B cell (primary cell): ENCODE results near the gene IGLON5. TPM values are rescaled to one million over a fixed set of nuclear protein-coding genes. Genes with fewer than 3 reads are reported as not detected.

ENCODE experiments used
- ATAC-seq: fragments of 200-7000 bp; cut with Tn5 transposase; one replicate; pipeline ENCODE4 v1.10.0; 2021; ENCODE audit warnings: low read depth, mild to moderate bottlenecking, moderate number of reproducible peaks, moderate library complexity
- CTCF ChIA-PET: fragments of 350-600 bp; sonication (Branson Sonifier 250); formaldehyde crosslinking; loops from one replicate; lab custom pipeline; 2021; ENCODE audit warnings: antibody characterized with exemption, inconsistent platforms; lab: Charles Lee
- POLR2A ChIA-PET: fragments of 350-600 bp; sonication (Branson Sonifier 250); formaldehyde crosslinking; loops from one replicate; lab custom pipeline; 2021; ENCODE audit warnings: antibody characterized with exemption; lab: Charles Lee
- DNase-seq: peaks from one replicate; pipeline ENCODE4 v3.0.0; 2013
- H2AFZ ChIP-seq: 2 replicates; pipeline ENCODE4 v1.6.1; 2012; ENCODE audit warnings: mild to moderate bottlenecking, low read depth, low read length; ENCODE audit not compliant: insufficient read depth, poor library complexity, severe bottlenecking
- H3K27ac ChIP-seq, 2 donors: 1 replicate in 1 of 2; 2 replicates in 1 of 2; pipeline ENCODE4 v1.5.1; 2012 to 2013; ENCODE audit warnings: low read length in 2 of 2, mild to moderate bottlenecking in 2 of 2, moderate library complexity in 1 of 2
- H3K27me3 ChIP-seq, 4 experiments: fragments of 200-600 bp in 1 of 4; sonication (generic) in 1 of 4; replicated peaks in 1 of 4; 1 replicate in 2 of 4; 2 replicates in 2 of 4; pipeline versions ENCODE4 v1.6.1 to v1.7.0; 2013 to 2016; ENCODE audit warnings: low read length in 3 of 4, mild to moderate bottlenecking in 2 of 4, mixed read lengths in 1 of 4, moderate library complexity in 1 of 4; ENCODE audit not compliant: insufficient read depth in 4 of 4, control insufficient read depth in 3 of 4; ENCODE audit errors: control extremely low read depth in 1 of 4
- H3K36me3 ChIP-seq, 2 experiments: replicated peaks in 1 of 2; 1 replicate in 1 of 2; 2 replicates in 1 of 2; pipeline versions ENCODE4 v1.6.1 to v1.7.1; 2013; ENCODE audit warnings: low read length in 1 of 2; ENCODE audit not compliant: insufficient read depth in 2 of 2, control insufficient read depth in 1 of 2; ENCODE audit errors: control extremely low read depth in 1 of 2, extremely low read depth in 1 of 2
- H3K4me1 ChIP-seq, 2 donors: fragments of 200-600 bp in 1 of 2; sonication (generic) in 1 of 2; 1 replicate in 1 of 2; 2 replicates in 1 of 2; pipeline versions ENCODE4 v1.5.1 to v1.6.1; 2013 to 2017; ENCODE audit warnings: low read length in 2 of 2; ENCODE audit not compliant: control insufficient read depth in 2 of 2, insufficient read depth in 2 of 2
- H3K4me2 ChIP-seq: replicated peaks from 2 replicates; pipeline ENCODE3; 2012; ENCODE audit warnings: mild to moderate bottlenecking, low read depth, low read length; ENCODE audit not compliant: poor library complexity, severe bottlenecking
- H3K4me3 ChIP-seq, 5 experiments: fragments of 200-600 bp in 1 of 5; sonication (generic) in 1 of 5; 1 replicate in 3 of 5; 2 replicates in 2 of 5; pipeline versions ENCODE4 v1.5.1 to v1.7.0; 2011 to 2016; ENCODE audit warnings: low read length in 4 of 5, mild to moderate bottlenecking in 4 of 5, low read depth in 2 of 5, control low read depth in 1 of 5, moderate library complexity in 1 of 5; ENCODE audit not compliant: insufficient read depth in 1 of 5; ENCODE audit errors: control extremely low read depth in 1 of 5, extremely low read depth in 1 of 5
- H3K79me2 ChIP-seq: fragments of 200-600 bp; sonication (generic); one replicate; pipeline ENCODE4 v1.6.0; 2016; ENCODE audit warnings: low read length; ENCODE audit not compliant: control insufficient read depth, insufficient read depth
- H3K9ac ChIP-seq: fragments of 200-600 bp; sonication (generic); 2 replicates; pipeline ENCODE4 v1.6.1; 2017; ENCODE audit warnings: mild to moderate bottlenecking, low read length, moderate library complexity
- H3K9me3 ChIP-seq, 3 donors: one replicate each; pipeline versions ENCODE4 v1.6.1 to v1.7.1; 2013; ENCODE audit warnings: low read length in 2 of 3; ENCODE audit not compliant: control insufficient read depth in 2 of 3, insufficient read depth in 1 of 3; ENCODE audit errors: control extremely low read depth in 1 of 3
- H4K20me1 ChIP-seq: 2 replicates; pipeline ENCODE4 v1.6.0; 2012; ENCODE audit warnings: mild to moderate bottlenecking, low read length; ENCODE audit not compliant: insufficient read depth, control insufficient read depth, poor library complexity, severe bottlenecking
- H3K27ac Mint-ChIP-seq: one replicate; pipeline ENCODE4 v1.8.0; 2021; ENCODE audit warnings: mixed read lengths
- H3K27me3 Mint-ChIP-seq: one replicate; pipeline ENCODE4 v1.8.0; 2021; ENCODE audit warnings: mixed read lengths
- H3K4me1 Mint-ChIP-seq: one replicate; pipeline ENCODE4 v1.8.0; 2021; ENCODE audit warnings: mixed read lengths
- H3K4me3 Mint-ChIP-seq: one replicate; pipeline ENCODE4 v1.8.0; 2021; ENCODE audit warnings: mixed read lengths
- H3K9me3 Mint-ChIP-seq: one replicate; pipeline ENCODE4 v1.8.0; 2022; ENCODE audit warnings: mixed read lengths; ENCODE audit not compliant: insufficient read depth
- EZH2 ChIP-seq: IDR thresholded peaks from 2 replicates; pipeline ENCODE4 v1.6.1; 2012; ENCODE audit warnings: borderline replicate concordance, low read depth, mild to moderate bottlenecking, moderate library complexity, low read length; ENCODE audit not compliant: insufficient read depth, poor library complexity, severe bottlenecking
- WGBS: methylation state at CpG from one replicate; pipeline ENCODE4 v1.1.5; 2013; ENCODE audit warnings: missing lambda C conversion rate; ENCODE audit not compliant: insufficient coverage; 5-methylcytosine and 5-hydroxymethylcytosine counted together
- intact Hi-C: fragments of 100-400 bp; cut with micrococcal nuclease; formaldehyde crosslinking; loops from one replicate; pipeline ENCODE4 v1.10.0; 2022
- polyA plus RNA-seq: library from polyadenylated mRNA; depleted of rRNA; stranded (reverse); fragments of >200 nt; gene quantifications from 2 replicates; pipeline ENCODE4 v1.2.3, GENCODE V29; 2012
- total RNA-seq, 2 donors: library from RNA; stranded (reverse); fragments of 120-200 nt in 1 of 2; gene quantifications; 1 replicate in 1 of 2; 2 replicates in 1 of 2; pipeline versions ENCODE4 v1.2.3 to v1.2.4, GENCODE V29; 2013 to 2022
- TF ChIP-seq, protein P1 (sequence below): fragments of 200-600 bp; IDR thresholded peaks from one replicate; pipeline ENCODE4 v1.8.0; 2022; ENCODE audit warnings: antibody characterized with exemption, mild to moderate bottlenecking

Gene IGLON5
- total and polyA plus RNA-seq, 2 donors (not counting 1 experiment from before 2014, with no cell fraction given) = not detected

DNA sequence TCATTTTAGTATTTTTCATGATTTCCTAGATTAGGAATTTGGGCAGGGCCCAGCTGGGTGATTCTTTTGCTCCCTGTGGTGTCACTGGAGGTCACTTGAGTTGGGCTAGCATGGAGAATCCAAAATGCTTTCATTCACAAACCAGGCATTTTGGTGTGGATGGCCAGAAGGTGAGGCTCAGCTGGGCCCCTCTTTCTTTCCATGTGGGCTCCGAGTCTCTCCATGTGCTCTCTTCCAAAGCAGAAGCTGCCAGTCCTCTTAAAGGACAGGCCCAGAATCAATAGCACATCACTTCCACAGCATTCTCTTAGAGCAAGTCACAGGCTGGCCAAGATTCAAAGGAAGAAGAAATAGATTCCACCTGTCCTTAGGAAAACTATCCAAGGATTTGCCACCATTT lies 21.8 kb upstream of the IGLON5 start:
- Mint-ChIP-seq H3K27me3 (peaks cover 23% of the 10 kb centered on the region), H3K4me1 (no peaks in the 10 kb centered on the region), H3K27ac (no peak overlapping the region), H3K4me3 (no peak overlapping the region), H3K9me3 (no peaks in the 10 kb centered on the region)
- Histone ChIP-seq H3K27ac (no peak overlapping the region), H2AFZ (no peak overlapping the region), H3K9me3 (no peaks in the 10 kb centered on the region), H3K4me2 (no peak overlapping the region), H3K36me3 (no peaks in the 10 kb centered on the region), H3K79me2 (no peaks in the 10 kb centered on the region), H3K9ac (no peak overlapping the region), H4K20me1 (no peaks in the 10 kb centered on the region), H3K4me3 (no peak overlapping the region), H3K4me1 (no peaks in the 10 kb centered on the region), H3K27me3 (peaks cover 0 to 5% (median 2%) of the 10 kb centered on the region in 4 experiments)
- CTCF ChIA-PET = no interaction called here
- no peak for TF ChIP-seq EZH2
- TF ChIP-seq, protein P1, sequence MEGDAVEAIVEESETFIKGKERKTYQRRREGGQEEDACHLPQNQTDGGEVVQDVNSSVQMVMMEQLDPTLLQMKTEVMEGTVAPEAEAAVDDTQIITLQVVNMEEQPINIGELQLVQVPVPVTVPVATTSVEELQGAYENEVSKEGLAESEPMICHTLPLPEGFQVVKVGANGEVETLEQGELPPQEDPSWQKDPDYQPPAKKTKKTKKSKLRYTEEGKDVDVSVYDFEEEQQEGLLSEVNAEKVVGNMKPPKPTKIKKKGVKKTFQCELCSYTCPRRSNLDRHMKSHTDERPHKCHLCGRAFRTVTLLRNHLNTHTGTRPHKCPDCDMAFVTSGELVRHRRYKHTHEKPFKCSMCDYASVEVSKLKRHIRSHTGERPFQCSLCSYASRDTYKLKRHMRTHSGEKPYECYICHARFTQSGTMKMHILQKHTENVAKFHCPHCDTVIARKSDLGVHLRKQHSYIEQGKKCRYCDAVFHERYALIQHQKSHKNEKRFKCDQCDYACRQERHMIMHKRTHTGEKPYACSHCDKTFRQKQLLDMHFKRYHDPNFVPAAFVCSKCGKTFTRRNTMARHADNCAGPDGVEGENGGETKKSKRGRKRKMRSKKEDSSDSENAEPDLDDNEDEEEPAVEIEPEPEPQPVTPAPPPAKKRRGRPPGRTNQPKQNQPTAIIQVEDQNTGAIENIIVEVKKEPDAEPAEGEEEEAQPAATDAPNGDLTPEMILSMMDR = no peak
- DNase-seq = no peak
- POLR2A ChIA-PET = no interaction called here
- ATAC-seq = no peak
- intact Hi-C loops = no loop called here
- WGBS = 89% methylated on average over 1 of the region's 1 CpG

DNA sequence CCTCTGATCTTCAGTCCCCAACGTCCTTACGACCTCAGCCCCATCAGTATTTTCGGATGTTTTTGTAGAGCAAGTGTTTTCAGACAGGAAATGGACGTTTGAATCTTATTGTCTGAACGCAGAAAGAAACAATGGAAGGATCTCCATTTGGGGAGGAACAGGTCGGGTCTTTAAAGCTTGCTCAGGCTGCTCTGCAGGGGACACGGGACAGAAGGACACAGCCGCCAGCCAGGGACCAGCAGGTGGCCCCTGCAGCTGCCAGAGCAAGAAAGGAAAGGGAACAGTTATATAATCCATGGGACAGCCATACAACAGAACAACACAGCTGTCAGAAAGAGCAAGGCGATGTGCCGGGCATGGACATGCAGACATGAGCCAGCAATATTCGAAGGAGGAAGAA lies 18.5 kb upstream of the IGLON5 start:
- no peaks in the 10 kb centered on the region for H3K9me3 Mint-ChIP-seq
- H3K27me3 ChIP-seq = peaks cover 0 to 7% (median 3%) of the 10 kb centered on the region in 4 experiments
- no peaks in the 10 kb centered on the region for H3K79me2 ChIP-seq
- TF ChIP-seq, protein P1 = no peak
- TF ChIP-seq EZH2 = no peak
- intact Hi-C loops = no loop called here
- 61% methylated on average over 9 of the region's 11 CpGs for WGBS
- DNase-seq = no peak
- no peak for ATAC-seq
- H3K4me1 Mint-ChIP-seq = no peaks in the 10 kb centered on the region
- H3K27ac ChIP-seq = no peak overlapping the region
- H3K4me3 ChIP-seq = no peak overlapping the region
- no peaks in the 10 kb centered on the region for H4K20me1 ChIP-seq
- CTCF ChIA-PET = no interaction called here
- POLR2A ChIA-PET = no interaction called here
- peaks cover 23% of the 10 kb centered on the region for H3K27me3 Mint-ChIP-seq
- H3K4me2 ChIP-seq = no peak overlapping the region
- H2AFZ ChIP-seq = no peak overlapping the region
- no peaks in the 10 kb centered on the region for H3K4me1 ChIP-seq
- no peak overlapping the region for H3K27ac Mint-ChIP-seq
- H3K36me3 ChIP-seq = no peaks in the 10 kb centered on the region
- no peaks in the 10 kb centered on the region for H3K9me3 ChIP-seq
- H3K9ac ChIP-seq = no peak overlapping the region
- H3K4me3 Mint-ChIP-seq = no peak overlapping the region
